ENCODE measurements around the gene LDLRAD3.

Gene LDLRAD3

DNA sequence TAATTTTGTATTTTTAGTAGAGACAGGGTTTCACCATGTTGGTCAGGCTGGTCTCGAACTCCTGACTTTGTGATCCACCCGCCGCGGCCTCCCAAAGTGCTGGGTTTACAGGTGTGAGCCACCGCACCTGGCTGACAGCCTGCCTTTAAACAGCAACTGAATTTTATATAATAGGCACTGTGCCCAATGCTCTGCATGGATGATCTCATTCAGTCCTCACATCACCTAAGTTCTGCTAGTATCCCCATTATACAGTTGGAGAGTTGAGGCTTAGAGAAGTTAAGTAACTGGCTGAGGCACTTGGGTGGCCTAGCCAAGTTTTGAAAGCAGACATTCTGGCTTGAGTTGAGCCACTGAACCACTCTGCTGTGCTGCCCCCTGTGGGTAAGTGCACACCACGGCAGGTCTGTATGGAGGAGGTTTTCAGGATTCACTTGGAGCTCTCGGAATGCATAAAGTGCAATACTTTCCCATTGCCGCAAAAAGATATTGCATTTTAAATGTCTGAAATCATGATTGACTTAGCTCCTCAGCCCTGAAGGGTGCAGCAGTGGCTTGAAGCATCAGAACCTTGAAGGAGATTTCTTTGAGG lies 112.4 kb downstream of the LDLRAD3 start:
- peak; percentile 38 for DNase-seq (ENCODE audit: low spot score)
- in situ Hi-C loops (cut with MboI; ENCODE audit: low sequenced_read_pairs, unreplicated experiment) = no loop called here

GRCh38 chr11:36057379-36058042 lies 113.6 kb downstream of the LDLRAD3 start:
- in situ Hi-C loops (cut with MboI; ENCODE audit: low sequenced_read_pairs, unreplicated experiment) = no loop called here
- TF ChIP-seq CTCF (IDR thresholded peaks at IDR 0.05; ENCODE audit: borderline replicate concordance, control extremely low read depth, extremely low read depth, insufficient read depth, missing control alignments) = no peak
- DNase-seq (ENCODE audit: low spot score) = no peak

More for the DNA sequence above, 112.4 kb downstream of the LDLRAD3 start:
- TF ChIP-seq CTCF (IDR thresholded peaks at IDR 0.05; ENCODE audit: borderline replicate concordance, control extremely low read depth, extremely low read depth, insufficient read depth, missing control alignments) = peak; percentile 16

DNA sequence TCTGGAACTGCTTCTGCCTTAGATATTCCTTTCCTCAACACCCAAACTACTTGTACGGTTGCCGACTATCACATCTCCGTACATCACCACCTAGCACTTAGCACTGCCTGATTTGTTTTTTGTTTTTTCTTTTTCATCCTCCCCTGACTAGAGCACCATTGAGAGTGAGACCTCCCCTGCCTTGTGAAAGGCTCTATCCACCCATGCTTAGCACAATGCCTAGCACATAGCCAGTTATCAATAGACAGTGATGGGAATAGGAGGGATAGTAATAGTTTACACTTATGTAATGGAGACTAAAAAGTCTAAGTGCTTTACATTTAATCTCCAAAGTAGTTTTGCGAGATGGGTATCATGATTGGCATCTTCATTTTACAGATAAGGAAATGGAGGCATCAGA lies 115.8 kb downstream of the LDLRAD3 start:
- in situ Hi-C loops (cut with MboI; ENCODE audit: low sequenced_read_pairs, unreplicated experiment) = no loop called here
- TF ChIP-seq CTCF (IDR thresholded peaks at IDR 0.05; ENCODE audit: borderline replicate concordance, control extremely low read depth, extremely low read depth, insufficient read depth, missing control alignments) = no peak
- DNase-seq (ENCODE audit: low spot score) = no peak

DNA sequence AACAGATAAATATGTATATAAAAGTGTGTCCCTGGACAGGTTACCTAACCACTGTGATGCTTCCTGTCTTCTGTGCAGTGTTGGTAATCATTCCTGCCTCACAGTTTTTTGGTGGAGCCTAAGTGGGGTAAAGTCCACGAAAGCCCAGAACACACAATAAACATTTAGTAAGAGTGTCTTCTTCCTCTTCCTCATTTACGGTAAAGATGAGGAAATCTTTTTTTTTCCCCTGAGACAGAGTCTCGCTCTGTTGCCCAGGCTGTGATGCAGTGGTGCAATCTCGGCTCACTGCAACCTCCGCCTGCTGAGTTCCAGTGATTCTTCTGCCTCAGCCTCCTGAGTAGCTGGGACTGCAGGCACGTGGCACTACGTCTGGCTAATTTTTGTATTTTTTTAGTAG lies 117.1 kb downstream of the LDLRAD3 start:
- in situ Hi-C loops (cut with MboI; ENCODE audit: low sequenced_read_pairs, unreplicated experiment) = no loop called here
- DNase-seq (ENCODE audit: low spot score) = no peak
- no peak for TF ChIP-seq CTCF (IDR thresholded peaks at IDR 0.05; ENCODE audit: borderline replicate concordance, control extremely low read depth, extremely low read depth, insufficient read depth, missing control alignments)

- no peak for DNase-seq (ENCODE audit: low spot score)
- no peak for TF ChIP-seq CTCF (IDR thresholded peaks at IDR 0.05; ENCODE audit: borderline replicate concordance, control extremely low read depth, extremely low read depth, insufficient read depth, missing control alignments)
- in situ Hi-C loops (cut with MboI; ENCODE audit: low sequenced_read_pairs, unreplicated experiment) = no loop called here
These were observed 117.6 kb downstream of the LDLRAD3 start for GRCh38 chr11:36061471-36061870.

GRCh38 chr11:36062796-36063365 lies 119.0 kb downstream of the LDLRAD3 start:
- in situ Hi-C loops (cut with MboI; ENCODE audit: low sequenced_read_pairs, unreplicated experiment) = no loop called here
- DNase-seq (ENCODE audit: low spot score) = no peak
- no peak for TF ChIP-seq CTCF (IDR thresholded peaks at IDR 0.05; ENCODE audit: borderline replicate concordance, control extremely low read depth, extremely low read depth, insufficient read depth, missing control alignments)

Data from GM13976 (cell line).